DOHH2 (cell line): ENCODE results near the gene TMEM174.
A peak's percentile ranks its signal among the peaks of the same experiment; 100 is the strongest.

Experiments used
- H3F3A ChIP-seq: fragments of 200-600 bp; sonication (generic), shearing (Covaris generic); 2 replicates; pipeline ENCODE4 v1.6.0; 2016; ENCODE audit warnings: antibody characterized with exemption, mild to moderate bottlenecking; ENCODE audit not compliant: control insufficient read depth, insufficient read depth
- H3K27ac ChIP-seq: fragments of 200-600 bp; sonication (generic); 2 replicates; pipeline ENCODE4 v1.5.1; 2014; ENCODE audit warnings: low read depth, mild to moderate bottlenecking, low read length, moderate library complexity
- H3K27me3 ChIP-seq: fragments of 200-600 bp; sonication (generic); 2 replicates; pipeline ENCODE4 v1.6.1; 2014; ENCODE audit warnings: mild to moderate bottlenecking, low read length, mixed read lengths; ENCODE audit not compliant: control insufficient read depth
- H3K36me3 ChIP-seq: fragments of 200-600 bp; sonication (generic); 2 replicates; pipeline ENCODE4 v1.6.1; 2014; ENCODE audit warnings: mild to moderate bottlenecking, low read length, moderate library complexity, mixed read lengths; ENCODE audit not compliant: control insufficient read depth
- H3K4me1 ChIP-seq: fragments of 200-600 bp; sonication (generic); 2 replicates; pipeline ENCODE4 v1.6.1; 2014; ENCODE audit warnings: mild to moderate bottlenecking, low read length, mixed read lengths; ENCODE audit not compliant: control insufficient read depth
- H3K4me2 ChIP-seq: fragments of 200-600 bp; sonication (generic); 2 replicates; pipeline ENCODE4 v1.6.0; 2014; ENCODE audit warnings: mild to moderate bottlenecking, low read length, moderate library complexity
- H3K4me3 ChIP-seq: fragments of 200-600 bp; sonication (generic); 2 replicates; pipeline ENCODE4 v1.5.1; 2014; ENCODE audit warnings: mild to moderate bottlenecking, low read length, mixed read lengths
- H3K79me2 ChIP-seq: fragments of 200-600 bp; sonication (generic); 2 replicates; pipeline ENCODE4 v1.6.1; 2014; ENCODE audit warnings: mild to moderate bottlenecking, low read length, mixed read lengths; ENCODE audit not compliant: control insufficient read depth
- H3K9me2 ChIP-seq: fragments of 200-600 bp; sonication (generic); replicated peaks from 2 replicates; pipeline ENCODE4 v1.6.1; 2014; ENCODE audit warnings: mild to moderate bottlenecking, low read length, mixed read lengths; ENCODE audit not compliant: control insufficient read depth
- H3K9me3 ChIP-seq: fragments of 200-600 bp; sonication (generic); 2 replicates; pipeline ENCODE4 v1.6.1; 2014; ENCODE audit warnings: antibody characterized with exemption, low read length, mixed read lengths; ENCODE audit not compliant: control insufficient read depth, insufficient read depth
- H4K20me1 ChIP-seq: fragments of 200-600 bp; sonication (generic); 2 replicates; pipeline ENCODE4 v1.6.0; 2014; ENCODE audit warnings: low read depth, mild to moderate bottlenecking, antibody characterized with exemption, low read length, moderate library complexity; ENCODE audit not compliant: control insufficient read depth, insufficient read depth
- EZH2phosphoT487 ChIP-seq: fragments of 200-600 bp; sonication (generic); IDR thresholded peaks from 2 replicates; pipeline ENCODE4 v1.6.1; 2017; ENCODE audit warnings: borderline replicate concordance, mild to moderate bottlenecking, antibody characterized with exemption, low read length, moderate library complexity, mixed read lengths
- TF ChIP-seq, protein P1 (sequence below): fragments of 200-600 bp; sonication (generic); IDR thresholded peaks from one replicate; pipeline ENCODE4 v1.5.1; 2014; ENCODE audit warnings: antibody characterized with exemption, mild to moderate bottlenecking, low read depth, low read length; ENCODE audit not compliant: poor library complexity, severe bottlenecking

TMEM174 gene

DNA sequence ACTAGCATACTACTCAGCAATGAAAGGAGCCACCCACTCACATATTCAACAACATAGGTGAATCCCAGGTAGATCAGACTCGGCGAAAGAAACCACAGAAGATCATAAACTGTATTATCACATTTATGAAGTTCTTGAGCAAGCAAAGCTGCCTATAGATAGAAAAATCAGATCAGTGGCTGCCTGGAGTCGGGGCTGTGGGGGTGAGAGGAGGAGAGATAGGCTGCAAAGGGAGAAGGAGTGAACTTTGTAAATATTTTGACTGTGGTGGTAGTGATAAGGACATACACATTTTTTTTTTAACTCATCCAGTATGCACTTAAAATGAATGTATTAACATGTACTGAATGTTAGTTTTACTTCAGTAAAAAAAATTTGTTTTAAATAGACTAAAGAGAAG, 23.5 kb upstream of the TMEM174 start:
- TF ChIP-seq EZH2phosphoT487: no peak
- no peaks in the 10 kb centered on the region for H3K27me3 ChIP-seq
- H3K79me2 ChIP-seq: no peaks in the 10 kb centered on the region
- H3K4me2 ChIP-seq: no peak overlapping the region
- H3F3A ChIP-seq: no peaks in the 10 kb centered on the region
- no peak overlapping the region for H3K27ac ChIP-seq
- H3K36me3 ChIP-seq: no peaks in the 10 kb centered on the region
- no peaks in the 10 kb centered on the region for H4K20me1 ChIP-seq
- H3K4me3 ChIP-seq: no peak overlapping the region
- no peaks in the 10 kb centered on the region for H3K9me2 ChIP-seq
- H3K4me1 ChIP-seq: peaks cover 45% of the 10 kb centered on the region
- H3K9me3 ChIP-seq: no peaks in the 10 kb centered on the region

DNA sequence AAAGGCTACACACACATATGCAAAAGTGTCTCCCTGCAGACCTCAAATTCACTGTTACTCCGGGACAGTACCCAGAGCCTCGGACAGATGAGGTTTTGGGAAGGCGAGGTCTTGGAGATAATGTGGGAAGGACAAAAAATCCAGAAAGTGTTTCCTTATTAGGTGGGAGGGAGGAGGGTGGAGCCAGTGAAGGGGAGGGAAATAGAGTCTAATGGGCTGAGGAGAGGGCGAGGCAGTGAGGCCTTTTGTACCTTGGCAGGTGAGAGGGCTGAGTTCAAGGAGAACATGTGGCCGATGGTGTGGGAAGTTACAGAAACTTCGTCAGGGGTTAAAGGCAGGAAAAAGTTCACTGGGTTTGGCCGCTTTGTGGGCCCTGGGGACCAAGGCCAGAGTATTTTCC, 22.1 kb upstream of the TMEM174 start:
- no peak for TF ChIP-seq EZH2phosphoT487
- TF ChIP-seq, protein P1, sequence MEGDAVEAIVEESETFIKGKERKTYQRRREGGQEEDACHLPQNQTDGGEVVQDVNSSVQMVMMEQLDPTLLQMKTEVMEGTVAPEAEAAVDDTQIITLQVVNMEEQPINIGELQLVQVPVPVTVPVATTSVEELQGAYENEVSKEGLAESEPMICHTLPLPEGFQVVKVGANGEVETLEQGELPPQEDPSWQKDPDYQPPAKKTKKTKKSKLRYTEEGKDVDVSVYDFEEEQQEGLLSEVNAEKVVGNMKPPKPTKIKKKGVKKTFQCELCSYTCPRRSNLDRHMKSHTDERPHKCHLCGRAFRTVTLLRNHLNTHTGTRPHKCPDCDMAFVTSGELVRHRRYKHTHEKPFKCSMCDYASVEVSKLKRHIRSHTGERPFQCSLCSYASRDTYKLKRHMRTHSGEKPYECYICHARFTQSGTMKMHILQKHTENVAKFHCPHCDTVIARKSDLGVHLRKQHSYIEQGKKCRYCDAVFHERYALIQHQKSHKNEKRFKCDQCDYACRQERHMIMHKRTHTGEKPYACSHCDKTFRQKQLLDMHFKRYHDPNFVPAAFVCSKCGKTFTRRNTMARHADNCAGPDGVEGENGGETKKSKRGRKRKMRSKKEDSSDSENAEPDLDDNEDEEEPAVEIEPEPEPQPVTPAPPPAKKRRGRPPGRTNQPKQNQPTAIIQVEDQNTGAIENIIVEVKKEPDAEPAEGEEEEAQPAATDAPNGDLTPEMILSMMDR: no peak

DNA sequence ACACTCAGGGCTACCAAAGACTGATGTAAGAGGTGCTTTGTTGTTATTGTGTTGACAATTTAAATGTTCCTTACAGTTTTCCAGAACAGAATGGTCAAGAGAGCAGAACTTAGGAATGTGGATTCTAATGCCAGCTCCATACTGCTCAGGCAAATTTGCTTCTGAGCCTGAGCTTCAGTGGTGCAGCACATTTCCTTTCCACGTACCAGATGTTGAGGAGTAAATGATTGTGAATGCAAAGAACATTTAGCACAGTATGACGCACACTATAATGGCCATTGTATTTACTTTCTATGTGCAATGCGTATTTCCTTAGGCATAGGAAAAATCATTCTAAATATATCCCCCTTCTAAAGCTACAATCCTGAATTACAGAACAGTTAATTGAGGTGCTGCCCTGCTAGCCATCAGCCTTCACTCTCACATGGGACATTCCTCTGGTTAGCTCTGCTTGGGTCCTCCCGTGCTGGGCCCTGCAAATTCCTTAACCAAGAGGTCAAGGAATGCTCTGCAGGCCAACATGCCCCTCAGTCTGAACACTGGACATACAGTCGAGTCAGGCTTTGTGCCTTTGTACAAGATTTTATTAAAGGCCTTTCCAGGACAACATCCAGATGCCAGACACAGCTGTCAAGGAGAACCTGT, 21.1 kb upstream of the TMEM174 start:
- Histone ChIP-seq H3K4me2 (peak overlapping the region; percentile 42; the same call in 1 of the 2 replicates), H3K79me2 (no peaks in the 10 kb centered on the region), H3K4me3 (no peak overlapping the region), H3K4me1 (peaks cover 64% of the 10 kb centered on the region), H3K27ac (no peak overlapping the region), H4K20me1 (no peaks in the 10 kb centered on the region), H3F3A (0 out of 2 replicates have a peak, but pooled peaks cover 5% of the 10 kb centered on the region), H3K27me3 (no peaks in the 10 kb centered on the region), H3K9me3 (no peaks in the 10 kb centered on the region), H3K9me2 (no peaks in the 10 kb centered on the region), H3K36me3 (no peaks in the 10 kb centered on the region)
- TF ChIP-seq, protein P1: no peak
- no peak for TF ChIP-seq EZH2phosphoT487

More for the DNA sequence above, 22.1 kb upstream of the TMEM174 start:
- Histone ChIP-seq H3K27ac (no peak overlapping the region), H4K20me1 (no peaks in the 10 kb centered on the region), H3K36me3 (no peaks in the 10 kb centered on the region), H3F3A (0 out of 2 replicates have a peak, but pooled peaks cover 5% of the 10 kb centered on the region), H3K9me2 (no peaks in the 10 kb centered on the region), H3K79me2 (no peaks in the 10 kb centered on the region), H3K4me3 (no peak overlapping the region), H3K27me3 (no peaks in the 10 kb centered on the region), H3K4me2 (no peak overlapping the region), H3K4me1 (peaks cover 54% of the 10 kb centered on the region), H3K9me3 (no peaks in the 10 kb centered on the region)
